ENCODE measurements around the gene RBM5. TPM values are rescaled to one million over a fixed set of nuclear protein-coding genes. Genes with fewer than 3 reads are reported as not detected.

The RBM5 gene
- total RNA-seq, 1 donor from 2014 or later: 332 TPM

GRCh38 chr3:50154840-50155490, 66.2 kb downstream of the RBM5 start, which contains the start of gene SEMA3F:
Gene SEMA3F, plus strand, starts transcription at chr3:50155324. Its CDS starts 4,299 bp downstream, at chr3:50159623.
- peak within 1 kb of the TSS; percentile 86 for H3K27ac Mint-ChIP-seq

GRCh38 chr3:50155491-50155878, 66.8 kb downstream of the RBM5 start:
- H3K27ac Mint-ChIP-seq: peak overlapping the region; percentile 86
- peaks cover 2% of the 10 kb centered on the region for H3K27me3 Mint-ChIP-seq (ENCODE audit: low read depth)
- no peak for DNase-seq (ENCODE audit: low spot score in 2 of 2, unreplicated experiment in 2 of 2)
- peaks cover 78% of the 10 kb centered on the region for H3K4me1 Mint-ChIP-seq
- TF ChIP-seq CTCF (IDR thresholded peaks at IDR 0.05; ENCODE audit: unreplicated experiment): no peak
- H3K9me3 Mint-ChIP-seq: no peaks in the 10 kb centered on the region
- H3K36me3 Mint-ChIP-seq: peaks cover 4% of the 10 kb centered on the region
- peak overlapping the region; percentile 92 for H3K4me3 Mint-ChIP-seq

More at GRCh38 chr3:50154840-50155490, 66.2 kb downstream of the RBM5 start, which contains the start of gene SEMA3F:
- peaks cover 1% of the 10 kb centered on the region for H3K36me3 Mint-ChIP-seq
- TF ChIP-seq CTCF (IDR thresholded peaks at IDR 0.05; ENCODE audit: unreplicated experiment): no peak
- H3K4me3 Mint-ChIP-seq: peak within 1 kb of the TSS; percentile 92
- peak; percentile 62 to 73 for DNase-seq (ENCODE audit: low spot score in 2 of 2, unreplicated experiment in 2 of 2)
- H3K27me3 Mint-ChIP-seq (ENCODE audit: low read depth): peaks cover 2% of the 10 kb centered on the region
- peaks cover 79% of the 10 kb centered on the region for H3K4me1 Mint-ChIP-seq
- no peaks in the 10 kb centered on the region for H3K9me3 Mint-ChIP-seq

- Mint-ChIP-seq H3K9me3 (no peaks in the 10 kb centered on the region), H3K27ac (peak overlapping the region; percentile 86), H3K27me3 (ENCODE audit: low read depth) (peaks cover 2% of the 10 kb centered on the region), H3K4me3 (peak overlapping the region; percentile 92), H3K4me1 (peaks cover 76% of the 10 kb centered on the region), H3K36me3 (peaks cover 4% of the 10 kb centered on the region)
- TF ChIP-seq CTCF (IDR thresholded peaks at IDR 0.05; ENCODE audit: unreplicated experiment): no peak
- no peak for DNase-seq (ENCODE audit: low spot score in 2 of 2, unreplicated experiment in 2 of 2)
These were observed 67.2 kb downstream of the RBM5 start for GRCh38 chr3:50155891-50156290.

- H3K36me3 Mint-ChIP-seq: peaks cover 5% of the 10 kb centered on the region
- peak overlapping the region; percentile 86 for H3K27ac Mint-ChIP-seq
- peaks cover 2% of the 10 kb centered on the region for H3K27me3 Mint-ChIP-seq (ENCODE audit: low read depth)
- DNase-seq (ENCODE audit: low spot score in 2 of 2, unreplicated experiment in 2 of 2): no peak
- H3K9me3 Mint-ChIP-seq: no peaks in the 10 kb centered on the region
- TF ChIP-seq CTCF (IDR thresholded peaks at IDR 0.05; ENCODE audit: unreplicated experiment): no peak
- peaks cover 76% of the 10 kb centered on the region for H3K4me1 Mint-ChIP-seq
- H3K4me3 Mint-ChIP-seq: peak overlapping the region; percentile 92
These were observed 68.1 kb downstream of the RBM5 start for GRCh38 chr3:50156549-50157493.

DNA sequence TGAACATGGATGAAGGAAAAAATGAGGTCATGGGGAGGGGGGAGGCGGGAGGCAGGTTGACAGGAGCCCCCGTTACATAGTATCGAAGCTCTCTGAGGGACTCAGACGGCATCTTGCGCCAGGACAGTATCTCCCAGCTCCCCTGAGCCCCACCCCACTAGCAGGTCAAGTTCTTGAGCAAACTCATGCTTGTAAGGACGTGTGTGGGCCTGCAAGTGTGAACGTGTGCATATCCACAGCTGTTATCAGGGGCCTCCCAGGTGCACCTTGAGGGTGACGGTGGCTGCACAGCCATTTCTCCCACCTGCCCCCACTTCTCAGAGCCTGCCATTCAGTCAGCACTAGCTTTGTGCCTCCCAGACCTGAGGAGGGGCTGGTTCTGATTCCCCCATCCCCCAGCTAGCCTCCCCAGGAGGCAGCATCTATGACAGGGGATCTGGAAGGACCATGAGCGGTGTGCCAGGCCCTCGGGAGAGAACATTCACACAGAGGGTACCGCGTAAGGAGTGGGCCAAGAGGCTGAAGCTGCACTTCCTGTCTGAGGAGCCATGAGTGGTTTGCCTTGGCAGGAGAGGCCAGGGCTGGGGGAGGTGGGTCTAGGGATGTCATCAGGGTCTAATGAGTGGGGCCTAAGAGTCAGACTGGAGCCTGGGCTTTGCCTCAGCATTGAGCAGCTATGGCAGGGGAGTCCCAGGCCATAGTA, 69.3 kb downstream of the RBM5 start:
- Mint-ChIP-seq H3K4me1 (peaks cover 76% of the 10 kb centered on the region), H3K4me3 (peak overlapping the region; percentile 92), H3K9me3 (no peaks in the 10 kb centered on the region)

More for the DNA sequence above, 69.3 kb downstream of the RBM5 start:
- no peak for DNase-seq (ENCODE audit: low spot score in 2 of 2, unreplicated experiment in 2 of 2)
- TF ChIP-seq CTCF (IDR thresholded peaks at IDR 0.05; ENCODE audit: unreplicated experiment): no peak
- Mint-ChIP-seq H3K27ac (peak overlapping the region; percentile 86), H3K36me3 (peaks cover 10% of the 10 kb centered on the region), H3K27me3 (ENCODE audit: low read depth) (peaks cover 2% of the 10 kb centered on the region)
